HCT116 (cell line): ENCODE results near the gene HK2. TPM values are rescaled to one million over a fixed set of nuclear protein-coding genes. Genes with fewer than 3 reads are reported as not detected.

Source experiments
- ATAC-seq: fragments of 200-7000 bp; cut with Tn5 transposase; 2 replicates; pipeline ENCODE4 v1.9.1; 2020; ENCODE audit warnings: mild to moderate bottlenecking, moderate library complexity
- BruUV-seq: library from RNA; stranded (reverse); fragments of 400-500 nt; replicated peaks from 2 replicates; lab custom pipeline; 2021; lab: Mats Ljungman, UMichigan
- CTCF ChIA-PET: fragments of 300-600 bp; sonication (Branson Sonifier 250); formaldehyde crosslinking; loops from one replicate; lab custom pipeline; 2021; ENCODE audit warnings: antibody characterized with exemption; lab: Charles Lee
- POLR2A ChIA-PET: fragments of 300-600, 350-600 bp; sonication (Branson Sonifier 250); formaldehyde crosslinking; loops from one replicate; lab custom pipeline; 2021; ENCODE audit warnings: antibody characterized with exemption; lab: Charles Lee
- RAD21 ChIA-PET, 2 experiments: fragments of 300-600 bp; sonication (Branson Sonifier 250); formaldehyde crosslinking; loops; one replicate each; lab custom pipeline; 2023; ENCODE audit warnings: low total read pairs in 2 of 2; ENCODE audit not compliant: uncharacterized antibody in 2 of 2, unreplicated experiment in 2 of 2, low non-redundant PET in 1 of 2; lab: Charles Lee
- DNase-seq: peaks from one replicate; pipeline ENCODE4 v3.0.0-alpha.2; 2010; ENCODE audit warnings: low read depth, low spot score
- H2AFZ ChIP-seq: fragments of 200-600 bp; shearing (Covaris generic), sonication (generic); 2 replicates; pipeline ENCODE4 v1.6.1; 2017; ENCODE audit warnings: low read depth, mixed run types, mixed read lengths, antibody characterized with exemption, low read length; ENCODE audit not compliant: poor library complexity, severe bottlenecking
- H3K27ac ChIP-seq: 2 replicates; pipeline ENCODE4 v1.5.1; 2012; ENCODE audit warnings: low read depth, low read length
- H3K27me3 ChIP-seq: fragments of 200-600 bp; sonication (generic); 2 replicates; pipeline ENCODE4 v1.6.1; 2016; ENCODE audit warnings: mixed run types, low read length, mixed read lengths; ENCODE audit not compliant: insufficient read depth
- H3K36me3 ChIP-seq, 2 experiments: fragments of 200-500 bp in 1 of 2; fragments of 200-600 bp in 1 of 2; sonication (Bioruptor generic) in 1 of 2; sonication (generic) in 1 of 2; 2 replicates each; pipeline versions ENCODE4 v1.5.1 to v1.6.1; 2014 to 2016; ENCODE audit warnings: low read length in 2 of 2, inconsistent platforms in 1 of 2, mixed read lengths in 1 of 2, mixed run types in 1 of 2; ENCODE audit not compliant: insufficient read depth in 2 of 2, control insufficient read depth in 1 of 2
- H3K4me1 ChIP-seq, 2 experiments: fragments of 200-600 bp in 1 of 2; sonication (generic) in 1 of 2; 2 replicates each; pipeline versions ENCODE4 v1.5.1 to v1.6.1; 2012 to 2017; ENCODE audit warnings: low read length in 2 of 2, inconsistent platforms in 1 of 2, mild to moderate bottlenecking in 1 of 2, mixed read lengths in 1 of 2, mixed run types in 1 of 2, moderate library complexity in 1 of 2; ENCODE audit not compliant: insufficient read depth in 2 of 2, control insufficient read depth in 1 of 2
- H3K4me2 ChIP-seq: fragments of 200-600 bp; sonication (generic); 2 replicates; pipeline ENCODE4 v1.6.1; 2017; ENCODE audit warnings: mixed run types, low read length, mixed read lengths
- H3K4me3 ChIP-seq, 2 experiments: fragments of 200-600 bp in 1 of 2; sonication (generic) in 1 of 2; replicated peaks in 1 of 2; 2 replicates each; pipeline ENCODE4 v1.5.1; 2011 to 2016; ENCODE audit warnings: low read length in 2 of 2, control low read depth in 1 of 2, low read depth in 1 of 2, mild to moderate bottlenecking in 1 of 2, mixed read lengths in 1 of 2, mixed run types in 1 of 2
- H3K79me2 ChIP-seq: fragments of 200-600 bp; sonication (generic); 2 replicates; pipeline ENCODE4 v1.6.1; 2017; ENCODE audit warnings: mild to moderate bottlenecking, mixed run types, low read length, moderate library complexity, mixed read lengths; ENCODE audit not compliant: insufficient read depth
- H3K9ac ChIP-seq: fragments of 200-600 bp; sonication (generic); 2 replicates; pipeline ENCODE4 v1.6.1; 2016; ENCODE audit warnings: low read length, mixed read lengths
- H3K9me2 ChIP-seq: fragments of 200-600 bp; sonication (generic), shearing (Covaris generic); 2 replicates; pipeline ENCODE4 v1.6.1; 2017; ENCODE audit warnings: mixed run types, mild to moderate bottlenecking, moderate library complexity; ENCODE audit not compliant: insufficient read depth
- H3K9me3 ChIP-seq, 2 experiments: fragments of 200-500 bp in 1 of 2; fragments of 200-600 bp in 1 of 2; sonication (Bioruptor generic) in 1 of 2; sonication (generic) in 1 of 2; 2 replicates each; pipeline ENCODE4 v1.6.1; 2014 to 2017; ENCODE audit warnings: low read length in 2 of 2, mixed read lengths in 2 of 2, inconsistent platforms in 1 of 2, low read depth in 1 of 2, mild to moderate bottlenecking in 1 of 2, mixed run types in 1 of 2, moderate library complexity in 1 of 2; ENCODE audit not compliant: control insufficient read depth in 1 of 2, insufficient read depth in 1 of 2
- H4K20me1 ChIP-seq: fragments of 200-600 bp; sonication (generic), shearing (Covaris generic); 2 replicates; pipeline ENCODE4 v1.6.1; 2017; ENCODE audit warnings: mixed run types, mild to moderate bottlenecking, moderate library complexity; ENCODE audit not compliant: insufficient read depth
- ATF3 ChIP-seq: IDR thresholded peaks from 2 replicates; pipeline ENCODE4 v1.6.1; 2012
- ELF1 ChIP-seq: IDR thresholded peaks from 2 replicates; pipeline ENCODE4 v1.6.1; 2012; ENCODE audit warnings: low read depth, borderline replicate concordance
- EZH2 ChIP-seq: fragments of 200-600 bp; sonication (generic); IDR thresholded peaks from 2 replicates; pipeline ENCODE4 v1.6.1; 2017; ENCODE audit warnings: antibody characterized with exemption, mixed run types
- EZH2phosphoT487 ChIP-seq: fragments of 200-600 bp; IDR thresholded peaks from 2 replicates; pipeline ENCODE4 v1.6.1; 2018; ENCODE audit warnings: antibody characterized with exemption, borderline replicate concordance
- POLR2AphosphoS5 ChIP-seq: IDR thresholded peaks from 2 replicates; pipeline ENCODE4 v1.6.1; 2011; ENCODE audit warnings: mild to moderate bottlenecking, low read depth, low read length, moderate library complexity
- RAD21 ChIP-seq: IDR thresholded peaks from 2 replicates; pipeline ENCODE4 v1.6.1; 2012; ENCODE audit warnings: low read depth, mild to moderate bottlenecking
- SIN3A ChIP-seq: IDR thresholded peaks from 2 replicates; pipeline ENCODE4 v1.6.1; 2012; ENCODE audit warnings: low read depth
- SP1 ChIP-seq: IDR thresholded peaks from 2 replicates; pipeline ENCODE4 v1.6.1; 2012; ENCODE audit warnings: low read depth
- YY1 ChIP-seq: IDR thresholded peaks from 2 replicates; pipeline ENCODE4 v1.6.1; 2011; ENCODE audit warnings: low read length, low read depth, moderate library complexity, mild to moderate bottlenecking; ENCODE audit not compliant: insufficient replicate concordance; ENCODE audit errors: extremely low read depth
- intact Hi-C: fragments of 100-400 bp; cut with micrococcal nuclease; formaldehyde crosslinking; loops from 2 replicates; pipeline ENCODE4 v1.10.0; 2022
- total RNA-seq: library from RNA; stranded (reverse); gene quantifications from one replicate; pipeline ENCODE4 v1.2.1, GENCODE V29; 2021; ENCODE audit not compliant: unreplicated experiment
- TF ChIP-seq, protein P1 (sequence below): IDR thresholded peaks from 2 replicates; pipeline ENCODE4 v1.6.1; 2012; ENCODE audit warnings: low read depth

HK2 gene
- total RNA-seq, 1 experiment from 2014 or later = 42.5 TPM

- Histone ChIP-seq H4K20me1 (0 out of 2 replicates have a peak, but pooled peaks cover 3% of the 10 kb centered on the region), H3K4me3 (no peak overlapping the region), H3K27me3 (no peaks in the 10 kb centered on the region), H3K9me3 (no peaks in the 10 kb centered on the region), H3K4me2 (no peak overlapping the region), H3K9me2 (no peaks in the 10 kb centered on the region), H3K27ac (no peak overlapping the region), H3K36me3 (peaks cover 4 to 43% of the 10 kb centered on the region in 2 experiments; a peak in 2 of 4 replicates), H3K4me1 (peaks cover 23 to 24% of the 10 kb centered on the region in 2 experiments), H3K9ac (no peak overlapping the region), H2AFZ (no peak overlapping the region), H3K79me2 (peaks cover 17% of the 10 kb centered on the region; the same call in 1 of the 2 replicates)
- intact Hi-C loops = no loop called here
- ChIA-PET RAD21 (no interaction called here), CTCF (no interaction called here), POLR2A (no interaction called here)
- ATAC-seq (no peak), DNase-seq (no peak)
- no TSS peak for BruUV-seq
- TF ChIP-seq, protein P1, sequence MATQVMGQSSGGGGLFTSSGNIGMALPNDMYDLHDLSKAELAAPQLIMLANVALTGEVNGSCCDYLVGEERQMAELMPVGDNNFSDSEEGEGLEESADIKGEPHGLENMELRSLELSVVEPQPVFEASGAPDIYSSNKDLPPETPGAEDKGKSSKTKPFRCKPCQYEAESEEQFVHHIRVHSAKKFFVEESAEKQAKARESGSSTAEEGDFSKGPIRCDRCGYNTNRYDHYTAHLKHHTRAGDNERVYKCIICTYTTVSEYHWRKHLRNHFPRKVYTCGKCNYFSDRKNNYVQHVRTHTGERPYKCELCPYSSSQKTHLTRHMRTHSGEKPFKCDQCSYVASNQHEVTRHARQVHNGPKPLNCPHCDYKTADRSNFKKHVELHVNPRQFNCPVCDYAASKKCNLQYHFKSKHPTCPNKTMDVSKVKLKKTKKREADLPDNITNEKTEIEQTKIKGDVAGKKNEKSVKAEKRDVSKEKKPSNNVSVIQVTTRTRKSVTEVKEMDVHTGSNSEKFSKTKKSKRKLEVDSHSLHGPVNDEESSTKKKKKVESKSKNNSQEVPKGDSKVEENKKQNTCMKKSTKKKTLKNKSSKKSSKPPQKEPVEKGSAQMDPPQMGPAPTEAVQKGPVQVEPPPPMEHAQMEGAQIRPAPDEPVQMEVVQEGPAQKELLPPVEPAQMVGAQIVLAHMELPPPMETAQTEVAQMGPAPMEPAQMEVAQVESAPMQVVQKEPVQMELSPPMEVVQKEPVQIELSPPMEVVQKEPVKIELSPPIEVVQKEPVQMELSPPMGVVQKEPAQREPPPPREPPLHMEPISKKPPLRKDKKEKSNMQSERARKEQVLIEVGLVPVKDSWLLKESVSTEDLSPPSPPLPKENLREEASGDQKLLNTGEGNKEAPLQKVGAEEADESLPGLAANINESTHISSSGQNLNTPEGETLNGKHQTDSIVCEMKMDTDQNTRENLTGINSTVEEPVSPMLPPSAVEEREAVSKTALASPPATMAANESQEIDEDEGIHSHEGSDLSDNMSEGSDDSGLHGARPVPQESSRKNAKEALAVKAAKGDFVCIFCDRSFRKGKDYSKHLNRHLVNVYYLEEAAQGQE = no peak
- no peak for TF ChIP-seq POLR2AphosphoS5
Measured at GRCh38 chr2:74871414-74871813, 37.5 kb downstream of the HK2 start.

DNA sequence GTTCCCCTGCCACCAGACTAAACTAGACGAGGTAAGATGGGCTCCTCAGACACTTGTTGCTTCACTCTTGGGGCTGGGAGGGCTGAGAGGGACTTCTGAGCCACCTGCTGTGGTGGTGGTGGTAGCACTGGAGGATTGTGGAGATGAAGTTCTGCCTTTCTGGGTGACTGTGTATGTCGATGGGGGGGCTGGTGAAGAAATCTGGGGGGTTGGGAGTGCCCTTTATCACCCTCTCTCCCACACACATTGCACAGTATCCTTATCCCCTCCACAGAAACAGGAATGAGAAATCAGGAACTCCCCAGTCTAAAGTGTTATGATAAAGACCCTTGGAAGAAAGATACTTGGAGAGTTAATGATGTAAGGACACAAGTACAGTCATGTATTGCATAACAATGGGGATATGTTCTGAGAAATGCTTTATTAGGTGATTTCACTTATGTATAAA lies 38.5 kb downstream of the HK2 start:
- H3K36me3 ChIP-seq = peaks cover 11 to 50% of the 10 kb centered on the region in 2 experiments; a peak in 3 of 4 replicates
- H3K27ac ChIP-seq = no peak overlapping the region
- peaks cover 13 to 14% of the 10 kb centered on the region in 2 experiments for H3K4me1 ChIP-seq
- POLR2A ChIA-PET = no interaction called here
- no peak overlapping the region for H3K9ac ChIP-seq
- CTCF ChIA-PET = no interaction called here
- intact Hi-C loops = no loop called here
- no peaks in the 10 kb centered on the region for H3K9me3 ChIP-seq
- no TSS peak for BruUV-seq
- RAD21 ChIA-PET = no interaction called here
- ATAC-seq (no peak), DNase-seq (no peak)
- no peaks in the 10 kb centered on the region for H4K20me1 ChIP-seq
- no peak overlapping the region for H2AFZ ChIP-seq
- TF ChIP-seq, protein P1 = no peak
- TF ChIP-seq RAD21 (no peak), SIN3A (no peak), YY1 (no peak), ATF3 (no peak), EZH2 (no peak), SP1 (no peak), EZH2phosphoT487 (no peak), ELF1 (no peak)
- H3K4me2 ChIP-seq = no peak overlapping the region
- H3K27me3 ChIP-seq = no peaks in the 10 kb centered on the region
- H3K4me3 ChIP-seq = no peak overlapping the region
- no peaks in the 10 kb centered on the region for H3K9me2 ChIP-seq
- peaks cover 13% of the 10 kb centered on the region; the same call in 1 of the 2 replicates for H3K79me2 ChIP-seq
